Rectal smooth muscle tissue (tissue), 1 donor: ENCODE measurements around the gene PARP1.
A peak's percentile ranks its signal among the peaks of the same experiment; 100 is the strongest.

Source experiments
- H3K27ac ChIP-seq: one replicate; pipeline ENCODE4 v1.7.0; 2013; ENCODE audit warnings: low read depth, low read length, inconsistent platforms
- H3K27me3 ChIP-seq: one replicate; pipeline ENCODE4 v1.7.0; 2013; ENCODE audit warnings: low read length; ENCODE audit not compliant: control insufficient read depth, insufficient read depth
- H3K36me3 ChIP-seq: one replicate; pipeline ENCODE4 v1.7.0; 2013; ENCODE audit warnings: low read length; ENCODE audit not compliant: control insufficient read depth, insufficient read depth
- H3K4me1 ChIP-seq: one replicate; pipeline ENCODE4 v1.7.0; 2013; ENCODE audit warnings: low read length; ENCODE audit not compliant: control insufficient read depth, insufficient read depth
- H3K4me3 ChIP-seq: one replicate; pipeline ENCODE4 v1.7.0; 2013; ENCODE audit warnings: low read length
- H3K9ac ChIP-seq: one replicate; pipeline ENCODE4 v1.7.0; 2013; ENCODE audit warnings: low read length

PARP1 gene

GRCh38 chr1:226407497-226408284 is at the start of gene PARP1:
Gene PARP1, minus strand, starts transcription at chr1:226408093. Its CDS starts 164 bp downstream, at chr1:226407929.
- H3K27me3 ChIP-seq, result no peaks in the 10 kb centered on the region
- peak within 1 kb of the TSS; percentile 81 for H3K27ac ChIP-seq
- H3K4me3 ChIP-seq, result peak within 1 kb of the TSS; percentile 87
- H3K4me1 ChIP-seq, result peaks cover 29% of the 10 kb centered on the region
- peak within 1 kb of the TSS; percentile 58 for H3K9ac ChIP-seq
- no peaks in the 10 kb centered on the region for H3K36me3 ChIP-seq

- H3K27ac ChIP-seq, result no peak overlapping the region
- H3K9ac ChIP-seq, result no peak overlapping the region
- H3K4me1 ChIP-seq, result no peaks in the 10 kb centered on the region
- no peaks in the 10 kb centered on the region for H3K36me3 ChIP-seq
- H3K4me3 ChIP-seq, result no peak overlapping the region
- no peaks in the 10 kb centered on the region for H3K27me3 ChIP-seq
Observed at GRCh38 chr1:226457307-226457712, 49.4 kb upstream of the PARP1 start.

- Histone ChIP-seq H3K27ac (no peak overlapping the region), H3K9ac (no peak overlapping the region), H3K36me3 (no peaks in the 10 kb centered on the region), H3K4me1 (no peaks in the 10 kb centered on the region), H3K4me3 (no peak overlapping the region), H3K27me3 (no peaks in the 10 kb centered on the region)
Observed at GRCh38 chr1:226455843-226456242, 48.0 kb upstream of the PARP1 start.

GRCh38 chr1:226454349-226454748 is 46.5 kb upstream of the PARP1 start:
- H3K27me3 ChIP-seq, result no peaks in the 10 kb centered on the region
- H3K4me1 ChIP-seq, result no peaks in the 10 kb centered on the region
- no peak overlapping the region for H3K27ac ChIP-seq
- no peak overlapping the region for H3K4me3 ChIP-seq
- H3K9ac ChIP-seq, result no peak overlapping the region
- no peaks in the 10 kb centered on the region for H3K36me3 ChIP-seq

GRCh38 chr1:226453015-226453704 is 45.3 kb upstream of the PARP1 start:
- no peaks in the 10 kb centered on the region for H3K4me1 ChIP-seq
- no peak overlapping the region for H3K27ac ChIP-seq
- H3K36me3 ChIP-seq, result no peaks in the 10 kb centered on the region
- H3K27me3 ChIP-seq, result no peaks in the 10 kb centered on the region
- H3K4me3 ChIP-seq, result no peak overlapping the region
- H3K9ac ChIP-seq, result no peak overlapping the region

- no peak overlapping the region for H3K27ac ChIP-seq
- no peaks in the 10 kb centered on the region for H3K36me3 ChIP-seq
- no peak overlapping the region for H3K4me3 ChIP-seq
- no peaks in the 10 kb centered on the region for H3K4me1 ChIP-seq
- no peaks in the 10 kb centered on the region for H3K27me3 ChIP-seq
- no peak overlapping the region for H3K9ac ChIP-seq
Observed at GRCh38 chr1:226450688-226451087, 42.8 kb upstream of the PARP1 start.

GRCh38 chr1:226449823-226450222 is 41.9 kb upstream of the PARP1 start:
- Histone ChIP-seq H3K36me3 (no peaks in the 10 kb centered on the region), H3K9ac (no peak overlapping the region), H3K27ac (no peak overlapping the region), H3K27me3 (no peaks in the 10 kb centered on the region), H3K4me3 (no peak overlapping the region), H3K4me1 (no peaks in the 10 kb centered on the region)

- Histone ChIP-seq H3K27me3 (no peaks in the 10 kb centered on the region), H3K36me3 (no peaks in the 10 kb centered on the region)
Observed at GRCh38 chr1:226447932-226448665, 40.2 kb upstream of the PARP1 start.

GRCh38 chr1:226446094-226446493 is 38.2 kb upstream of the PARP1 start:
- Histone ChIP-seq H3K36me3 (no peaks in the 10 kb centered on the region), H3K27ac (no peak overlapping the region), H3K9ac (no peak overlapping the region), H3K4me1 (no peaks in the 10 kb centered on the region), H3K4me3 (no peak overlapping the region), H3K27me3 (no peaks in the 10 kb centered on the region)

More at GRCh38 chr1:226447932-226448665, 40.2 kb upstream of the PARP1 start:
- no peak overlapping the region for H3K9ac ChIP-seq
- no peak overlapping the region for H3K4me3 ChIP-seq
- H3K4me1 ChIP-seq, result no peaks in the 10 kb centered on the region
- no peak overlapping the region for H3K27ac ChIP-seq

GRCh38 chr1:226444901-226445300 is 37.0 kb upstream of the PARP1 start:
- Histone ChIP-seq H3K36me3 (no peaks in the 10 kb centered on the region), H3K27me3 (no peaks in the 10 kb centered on the region), H3K27ac (no peak overlapping the region), H3K4me1 (no peaks in the 10 kb centered on the region), H3K4me3 (no peak overlapping the region), H3K9ac (no peak overlapping the region)

GRCh38 chr1:226443439-226443838 is 35.5 kb upstream of the PARP1 start:
- Histone ChIP-seq H3K4me1 (no peaks in the 10 kb centered on the region), H3K27me3 (no peaks in the 10 kb centered on the region), H3K36me3 (no peaks in the 10 kb centered on the region), H3K9ac (no peak overlapping the region), H3K27ac (no peak overlapping the region), H3K4me3 (no peak overlapping the region)

- no peak overlapping the region for H3K4me3 ChIP-seq
- no peaks in the 10 kb centered on the region for H3K36me3 ChIP-seq
- H3K27me3 ChIP-seq, result no peaks in the 10 kb centered on the region
- H3K27ac ChIP-seq, result no peak overlapping the region
- no peak overlapping the region for H3K9ac ChIP-seq
- no peaks in the 10 kb centered on the region for H3K4me1 ChIP-seq
Observed at GRCh38 chr1:226443033-226443432, 35.1 kb upstream of the PARP1 start.
